BLaER1 (cell line): Measurements from ENCODE around the gene PNP.
A peak's percentile ranks its signal among the peaks of the same experiment; 100 is the strongest.
"Not testable (repeated sequence)": the region's sequence is repeated elsewhere in the genome, so short reads cannot be mapped to it uniquely, and the experiment has no call there.

Source experiments
- H3K27ac ChIP-seq: shearing (Covaris generic); formaldehyde crosslinking; 2 replicates; pipeline ENCODE4 v1.8.1; 2022
- H3K27me3 ChIP-seq: shearing (Covaris generic); formaldehyde crosslinking; 2 replicates; pipeline ENCODE4 v1.8.1; 2022
- H3K36me3 ChIP-seq: shearing (Covaris generic); formaldehyde crosslinking; 2 replicates; pipeline ENCODE4 v1.8.1; 2022
- H3K4me1 ChIP-seq: shearing (Covaris generic); formaldehyde crosslinking; 2 replicates; pipeline ENCODE4 v1.8.1; 2022
- H3K4me2 ChIP-seq: shearing (Covaris generic); formaldehyde crosslinking; 2 replicates; pipeline ENCODE4 v1.8.1; 2022
- H3K4me3 ChIP-seq: shearing (Covaris generic); formaldehyde crosslinking; 2 replicates; pipeline ENCODE4 v1.8.1; 2022
- H3K9ac ChIP-seq: shearing (Covaris generic); formaldehyde crosslinking; 2 replicates; pipeline ENCODE4 v1.8.1; 2022
- H3K9me3 ChIP-seq: shearing (Covaris generic); formaldehyde crosslinking; 2 replicates; pipeline ENCODE4 v1.8.1; 2022
- H4K20me1 ChIP-seq: shearing (Covaris generic); formaldehyde crosslinking; 2 replicates; pipeline ENCODE4 v1.8.1; 2022
- Cebpa-rat ChIP-seq: shearing (Covaris generic); IDR thresholded peaks from 2 replicates; pipeline ENCODE4 v1.8.1; 2022

The PNP gene

DNA sequence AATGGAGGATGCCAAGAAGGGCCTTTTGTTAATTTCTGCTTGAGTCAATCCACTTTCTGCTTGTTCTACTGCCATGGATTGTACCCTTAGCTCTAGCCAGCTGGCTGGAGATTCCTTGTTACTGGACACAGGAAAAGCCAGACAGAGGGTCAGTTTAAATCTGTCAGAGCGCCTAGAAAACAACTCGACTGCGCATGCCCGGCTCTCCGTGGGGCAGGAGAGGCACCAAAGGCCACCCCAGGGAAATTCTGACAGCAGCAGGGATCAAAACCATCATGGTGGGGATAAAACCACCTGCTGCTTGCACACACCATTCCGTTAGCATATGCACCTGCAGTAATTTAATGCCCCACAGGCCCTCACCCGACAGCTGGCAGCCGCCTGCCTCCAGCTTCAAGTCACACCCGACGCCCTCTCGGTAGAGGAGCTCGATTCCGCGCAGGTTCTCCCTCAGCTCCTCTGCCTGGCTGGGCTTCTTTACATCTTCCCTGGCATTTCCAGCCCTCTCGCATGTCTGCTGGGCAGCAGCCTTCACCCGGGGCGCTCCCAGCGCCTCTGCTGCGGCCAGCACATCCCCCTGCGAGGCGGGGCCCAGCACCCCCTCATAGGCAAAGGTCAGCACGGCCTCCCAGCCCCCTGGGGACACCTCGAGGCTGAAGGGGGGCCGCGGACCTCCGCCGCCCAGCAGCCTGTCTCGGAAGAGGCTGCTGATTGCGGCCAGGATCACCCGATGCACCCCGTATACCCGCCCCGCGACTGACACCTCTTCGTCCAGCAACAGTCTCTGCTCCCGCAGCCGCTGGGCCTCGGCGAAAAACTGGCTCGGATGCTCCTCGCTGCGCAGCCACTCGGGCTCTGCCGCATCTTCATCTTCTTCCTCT is 34.3 kb upstream of the PNP start:
- Histone ChIP-seq H3K9me3 (no peaks in the 10 kb centered on the region), H4K20me1 (no peaks in the 10 kb centered on the region), H3K36me3 (peaks cover 9% of the 10 kb centered on the region), H3K9ac (peak overlapping the region; percentile 83), H3K27ac (peak overlapping the region; percentile 90), H3K4me1 (peaks cover 96% of the 10 kb centered on the region), H3K4me2 (peak overlapping the region; percentile 97), H3K4me3 (peak overlapping the region; percentile 68), H3K27me3 (no peaks in the 10 kb centered on the region)
- TF ChIP-seq Cebpa-rat, result no peak

- Histone ChIP-seq H4K20me1 (no peaks in the 10 kb centered on the region), H3K4me3 (peak within 1 kb of the TSS; percentile 68), H3K4me1 (peaks cover 96% of the 10 kb centered on the region), H3K27me3 (no peaks in the 10 kb centered on the region), H3K9ac (peak within 1 kb of the TSS; percentile 83), H3K36me3 (peaks cover under 1% of the 10 kb centered on the region; the same call in 1 of the 2 replicates), H3K9me3 (no peaks in the 10 kb centered on the region), H3K4me2 (peak within 1 kb of the TSS; percentile 97), H3K27ac (peak within 1 kb of the TSS; percentile 90)
- no peak for TF ChIP-seq Cebpa-rat
Measured at GRCh38 chr14:20435582-20436362, 33.4 kb upstream of the PNP start, which contains the start of gene KLHL33. Gene KLHL33, minus strand, starts transcription at chr14:20436166. Its CDS starts 355 bp downstream, at chr14:20435811.

- H3K27me3 ChIP-seq, result no peaks in the 10 kb centered on the region
- H3K4me2 ChIP-seq, result peak overlapping the region; percentile 97
- peaks cover 96% of the 10 kb centered on the region for H3K4me1 ChIP-seq
- TF ChIP-seq Cebpa-rat, result no peak
- no peaks in the 10 kb centered on the region for H3K36me3 ChIP-seq
- H4K20me1 ChIP-seq, result no peaks in the 10 kb centered on the region
- peak overlapping the region; percentile 90 for H3K27ac ChIP-seq
- peak overlapping the region; percentile 68; the same call in 1 of the 2 replicates for H3K4me3 ChIP-seq
- no peaks in the 10 kb centered on the region for H3K9me3 ChIP-seq
- H3K9ac ChIP-seq, result peak overlapping the region; percentile 83; the same call in 1 of the 2 replicates
Measured at GRCh38 chr14:20436363-20436755, 32.8 kb upstream of the PNP start.

GRCh38 chr14:20438664-20439063 is 30.5 kb upstream of the PNP start:
- Histone ChIP-seq H3K36me3 (peaks cover 16% of the 10 kb centered on the region), H3K4me1 (peaks cover 82% of the 10 kb centered on the region), H3K9ac (no peak overlapping the region), H3K4me3 (no peak overlapping the region), H3K9me3 (peaks cover 11% of the 10 kb centered on the region), H3K4me2 (peak overlapping the region; percentile 97), H4K20me1 (no peaks in the 10 kb centered on the region), H3K27me3 (no peaks in the 10 kb centered on the region), H3K27ac (no peak overlapping the region)
- no peak for TF ChIP-seq Cebpa-rat

- H4K20me1 ChIP-seq, result no peaks in the 10 kb centered on the region
- peak overlapping the region; percentile 47 for H3K27ac ChIP-seq
- H3K4me3 ChIP-seq, result no peak overlapping the region
- peaks cover 66% of the 10 kb centered on the region for H3K4me1 ChIP-seq
- H3K9me3 ChIP-seq, result peaks cover 18% of the 10 kb centered on the region
- H3K9ac ChIP-seq, result no peak overlapping the region
- H3K36me3 ChIP-seq, result peaks cover 34% of the 10 kb centered on the region
- no peak for TF ChIP-seq Cebpa-rat
- peak overlapping the region; percentile 67 for H3K4me2 ChIP-seq
- no peaks in the 10 kb centered on the region for H3K27me3 ChIP-seq
Measured at GRCh38 chr14:20440465-20440864, 28.7 kb upstream of the PNP start.

DNA sequence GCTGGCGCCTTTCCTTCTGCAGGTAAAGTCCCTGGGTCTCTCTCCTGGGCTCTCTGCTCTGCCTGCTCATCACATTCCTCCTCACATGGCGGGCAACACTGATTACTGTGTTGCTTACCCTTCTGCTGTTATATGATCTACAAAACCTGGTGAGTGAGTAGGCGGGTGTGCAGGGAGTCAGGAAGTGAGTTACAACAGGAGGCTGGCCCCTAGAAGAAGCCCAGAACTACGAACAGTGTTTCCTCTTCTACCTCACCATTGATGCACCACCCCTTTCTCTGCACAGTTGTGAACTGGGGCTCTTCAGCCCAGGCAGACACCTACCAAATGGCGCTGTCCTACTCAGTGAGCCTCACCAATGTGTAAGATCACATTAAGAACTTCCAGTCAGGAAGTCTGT is 28.3 kb upstream of the PNP start:
- Histone ChIP-seq H3K9ac (no peak overlapping the region), H3K27me3 (no peaks in the 10 kb centered on the region), H3K4me1 (peaks cover 66% of the 10 kb centered on the region), H3K9me3 (peaks cover 18% of the 10 kb centered on the region), H3K4me3 (no peak overlapping the region), H3K36me3 (peaks cover 39% of the 10 kb centered on the region), H3K4me2 (peak overlapping the region; percentile 67), H3K27ac (peak overlapping the region; percentile 47), H4K20me1 (no peaks in the 10 kb centered on the region)
- no peak for TF ChIP-seq Cebpa-rat

GRCh38 chr14:20441461-20441860 is 27.7 kb upstream of the PNP start:
- Histone ChIP-seq H3K27ac (peak overlapping the region; percentile 47; the same call in 1 of the 2 replicates), H3K27me3 (no peaks in the 10 kb centered on the region), H3K36me3 (peaks cover 44% of the 10 kb centered on the region), H3K4me2 (peak overlapping the region; percentile 67), H3K4me1 (peaks cover 66% of the 10 kb centered on the region), H4K20me1 (no peaks in the 10 kb centered on the region), H3K4me3 (no peak overlapping the region), H3K9me3 (peaks cover 18% of the 10 kb centered on the region), H3K9ac (no peak overlapping the region)
- no peak for TF ChIP-seq Cebpa-rat

DNA sequence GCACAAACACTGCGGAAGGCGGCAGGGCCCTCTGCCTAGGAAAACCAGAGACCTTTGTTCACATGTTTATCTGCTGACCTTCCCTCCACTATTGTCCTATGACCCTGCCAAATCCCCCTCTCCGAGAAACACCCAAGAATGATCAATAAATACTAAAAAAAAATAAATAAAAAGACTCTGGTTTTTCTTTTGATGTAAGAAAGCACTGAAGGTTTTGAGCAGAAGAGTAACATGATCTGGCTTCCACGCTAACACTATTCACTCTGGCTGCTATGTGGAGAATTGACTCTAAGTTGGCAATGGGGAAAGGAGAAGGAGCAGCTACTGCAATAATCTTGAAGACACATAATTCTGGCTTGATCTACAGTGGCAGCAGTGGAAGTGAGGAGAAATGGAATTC is 25.6 kb upstream of the PNP start:
- H4K20me1 ChIP-seq, H3K4me3 ChIP-seq, H3K27ac ChIP-seq, H3K4me2 ChIP-seq, H3K27me3 ChIP-seq, H3K9ac ChIP-seq: not testable (repeated sequence)
- Histone ChIP-seq H3K4me1 (peaks cover 61% of the 10 kb centered on the region), H3K36me3 (peaks cover 66% of the 10 kb centered on the region), H3K9me3 (peaks cover 18% of the 10 kb centered on the region)

DNA sequence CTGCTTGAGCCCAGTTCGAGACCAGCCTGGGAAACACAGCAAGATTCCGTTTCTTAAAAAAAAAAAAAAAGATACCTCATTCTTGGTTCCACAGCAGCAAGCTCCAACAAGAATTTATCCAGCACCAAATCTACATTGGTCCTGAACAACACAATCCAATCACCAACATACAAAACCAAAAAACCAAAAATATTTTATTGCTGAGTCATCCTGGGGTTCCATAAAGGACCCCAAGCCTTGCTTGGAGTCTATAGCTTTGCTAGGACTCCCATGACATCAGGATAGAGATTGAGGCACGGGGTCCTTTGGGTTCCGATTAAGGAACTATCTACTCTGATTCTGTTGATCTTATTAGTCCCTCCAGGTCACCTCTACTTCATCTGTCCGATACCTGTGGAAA is 22.3 kb upstream of the PNP start:
- Histone ChIP-seq H3K4me1 (peaks cover 43% of the 10 kb centered on the region), H3K27ac (no peak overlapping the region), H3K4me3 (no peak overlapping the region), H3K9me3 (peaks cover 18% of the 10 kb centered on the region), H3K36me3 (peaks cover 96% of the 10 kb centered on the region), H4K20me1 (no peaks in the 10 kb centered on the region), H3K4me2 (no peak overlapping the region), H3K9ac (no peak overlapping the region), H3K27me3 (no peaks in the 10 kb centered on the region)
- no peak for TF ChIP-seq Cebpa-rat

DNA sequence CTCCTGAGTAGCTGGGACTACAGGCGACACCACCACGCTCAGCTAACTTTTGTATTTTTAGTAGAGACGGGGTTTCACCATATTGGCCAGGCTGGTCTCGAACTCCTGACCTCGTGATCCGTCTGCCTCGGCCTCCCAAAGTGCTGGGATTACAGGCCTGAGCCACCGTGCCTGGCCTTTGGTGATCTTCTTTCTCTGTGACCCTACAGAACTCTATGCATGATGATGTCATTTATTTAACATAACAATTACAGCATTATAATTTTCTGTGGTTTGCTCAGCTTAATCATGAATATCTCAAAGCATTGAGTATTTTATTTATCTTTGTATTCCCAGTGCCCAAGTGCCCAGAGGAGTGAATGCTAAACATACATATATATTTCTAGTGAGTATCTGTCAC is 16.4 kb upstream of the PNP start:
- not testable (repeated sequence) for H3K9me3 ChIP-seq, H3K27ac ChIP-seq, H3K27me3 ChIP-seq, H3K4me3 ChIP-seq
- H3K9ac ChIP-seq, result 0 out of 2 replicates have a peak overlapping the region, but pooled peaks have one; percentile 92
- peak overlapping the region; percentile 99 for H3K4me2 ChIP-seq
- H3K36me3 ChIP-seq, result peaks cover 73% of the 10 kb centered on the region
- H3K4me1 ChIP-seq, result peaks cover 50% of the 10 kb centered on the region
- peaks cover 21% of the 10 kb centered on the region for H4K20me1 ChIP-seq
